Ishikawa (cell line): Measurements from ENCODE around the gene MUC5B.

Experiments used
- CEBPB ChIP-seq: IDR thresholded peaks from 2 replicates; pipeline ENCODE4 v1.6.1; 2012
- CREB1 ChIP-seq: IDR thresholded peaks from 2 replicates; pipeline ENCODE4 v1.6.1; 2012; ENCODE audit warnings: low read depth
- EGR1 ChIP-seq: IDR thresholded peaks from 2 replicates; pipeline ENCODE4 v1.6.1; 2012
- EP300 ChIP-seq: IDR thresholded peaks from 2 replicates; pipeline ENCODE4 v1.6.1; 2012; ENCODE audit warnings: borderline replicate concordance
- FOXM1 ChIP-seq: IDR thresholded peaks from 2 replicates; pipeline ENCODE4 v1.6.1; 2012; ENCODE audit warnings: low read depth, borderline replicate concordance
- NFIC ChIP-seq: IDR thresholded peaks from 2 replicates; pipeline ENCODE4 v1.6.1; 2012
- RAD21 ChIP-seq: IDR thresholded peaks from 2 replicates; pipeline ENCODE4 v1.6.1; 2012; ENCODE audit warnings: low read depth
- TAF1 ChIP-seq: IDR thresholded peaks from 2 replicates; pipeline ENCODE4 v1.6.1; 2012; ENCODE audit warnings: low read depth, mild to moderate bottlenecking
- TCF12 ChIP-seq: IDR thresholded peaks from 2 replicates; pipeline ENCODE4 v1.6.1; 2012; ENCODE audit warnings: low read depth
- TEAD4 ChIP-seq: IDR thresholded peaks from 2 replicates; pipeline ENCODE4 v1.6.1; 2012
- YY1 ChIP-seq: IDR thresholded peaks from 2 replicates; pipeline ENCODE4 v1.6.1; 2012; ENCODE audit warnings: low read depth
- ZBTB7A ChIP-seq: IDR thresholded peaks from 2 replicates; pipeline ENCODE4 v1.6.1; 2012; ENCODE audit warnings: low read depth
- TF ChIP-seq, protein P1 (sequence below): IDR thresholded peaks from 2 replicates; pipeline ENCODE4 v1.6.1; 2012; ENCODE audit warnings: low read depth, mild to moderate bottlenecking
- TF ChIP-seq, protein P2 (sequence below): IDR thresholded peaks from 2 replicates; pipeline ENCODE4 v1.6.1; 2012
- TF ChIP-seq, protein P3 (sequence below): IDR thresholded peaks from 2 replicates; pipeline ENCODE4 v1.6.1; 2012

Gene MUC5B

GRCh38 chr11:1292644-1293618 lies 70.1 kb downstream of the MUC5B start:
- TF ChIP-seq TAF1 (no peak), ZBTB7A (no peak), YY1 (no peak), TCF12 (no peak), TEAD4 (no peak), CREB1 (no peak), CEBPB (no peak), RAD21 (no peak), NFIC (no peak), EP300 (no peak), FOXM1 (no peak), EGR1 (no peak)
- TF ChIP-seq, protein P1, sequence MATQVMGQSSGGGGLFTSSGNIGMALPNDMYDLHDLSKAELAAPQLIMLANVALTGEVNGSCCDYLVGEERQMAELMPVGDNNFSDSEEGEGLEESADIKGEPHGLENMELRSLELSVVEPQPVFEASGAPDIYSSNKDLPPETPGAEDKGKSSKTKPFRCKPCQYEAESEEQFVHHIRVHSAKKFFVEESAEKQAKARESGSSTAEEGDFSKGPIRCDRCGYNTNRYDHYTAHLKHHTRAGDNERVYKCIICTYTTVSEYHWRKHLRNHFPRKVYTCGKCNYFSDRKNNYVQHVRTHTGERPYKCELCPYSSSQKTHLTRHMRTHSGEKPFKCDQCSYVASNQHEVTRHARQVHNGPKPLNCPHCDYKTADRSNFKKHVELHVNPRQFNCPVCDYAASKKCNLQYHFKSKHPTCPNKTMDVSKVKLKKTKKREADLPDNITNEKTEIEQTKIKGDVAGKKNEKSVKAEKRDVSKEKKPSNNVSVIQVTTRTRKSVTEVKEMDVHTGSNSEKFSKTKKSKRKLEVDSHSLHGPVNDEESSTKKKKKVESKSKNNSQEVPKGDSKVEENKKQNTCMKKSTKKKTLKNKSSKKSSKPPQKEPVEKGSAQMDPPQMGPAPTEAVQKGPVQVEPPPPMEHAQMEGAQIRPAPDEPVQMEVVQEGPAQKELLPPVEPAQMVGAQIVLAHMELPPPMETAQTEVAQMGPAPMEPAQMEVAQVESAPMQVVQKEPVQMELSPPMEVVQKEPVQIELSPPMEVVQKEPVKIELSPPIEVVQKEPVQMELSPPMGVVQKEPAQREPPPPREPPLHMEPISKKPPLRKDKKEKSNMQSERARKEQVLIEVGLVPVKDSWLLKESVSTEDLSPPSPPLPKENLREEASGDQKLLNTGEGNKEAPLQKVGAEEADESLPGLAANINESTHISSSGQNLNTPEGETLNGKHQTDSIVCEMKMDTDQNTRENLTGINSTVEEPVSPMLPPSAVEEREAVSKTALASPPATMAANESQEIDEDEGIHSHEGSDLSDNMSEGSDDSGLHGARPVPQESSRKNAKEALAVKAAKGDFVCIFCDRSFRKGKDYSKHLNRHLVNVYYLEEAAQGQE: no peak
- TF ChIP-seq, protein P2, sequence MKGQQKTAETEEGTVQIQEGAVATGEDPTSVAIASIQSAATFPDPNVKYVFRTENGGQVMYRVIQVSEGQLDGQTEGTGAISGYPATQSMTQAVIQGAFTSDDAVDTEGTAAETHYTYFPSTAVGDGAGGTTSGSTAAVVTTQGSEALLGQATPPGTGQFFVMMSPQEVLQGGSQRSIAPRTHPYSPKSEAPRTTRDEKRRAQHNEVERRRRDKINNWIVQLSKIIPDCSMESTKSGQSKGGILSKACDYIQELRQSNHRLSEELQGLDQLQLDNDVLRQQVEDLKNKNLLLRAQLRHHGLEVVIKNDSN: no peak
- TF ChIP-seq, protein P3, sequence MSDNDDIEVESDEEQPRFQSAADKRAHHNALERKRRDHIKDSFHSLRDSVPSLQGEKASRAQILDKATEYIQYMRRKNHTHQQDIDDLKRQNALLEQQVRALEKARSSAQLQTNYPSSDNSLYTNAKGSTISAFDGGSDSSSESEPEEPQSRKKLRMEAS: no peak

DNA sequence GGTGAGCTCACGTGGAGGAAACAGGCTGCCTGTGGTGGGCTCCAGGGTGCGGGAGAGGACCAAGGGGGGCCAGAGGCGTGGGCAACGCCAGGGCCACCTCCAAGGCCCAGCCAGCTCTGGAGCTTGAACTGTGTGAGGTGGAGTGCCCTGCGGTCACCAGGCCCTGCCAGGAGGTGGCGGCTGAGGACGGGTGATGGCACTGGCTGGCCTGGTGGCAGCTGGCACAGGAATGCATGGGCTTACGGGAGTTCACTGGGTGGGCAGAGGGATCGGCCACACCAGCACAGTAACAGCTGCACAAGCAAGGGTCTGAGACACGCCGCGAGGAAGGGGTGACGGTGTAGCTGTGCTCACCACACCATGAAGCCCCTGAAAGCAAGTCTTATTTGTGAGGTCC lies 70.8 kb downstream of the MUC5B start:
- TF ChIP-seq TCF12 (no peak), ZBTB7A (no peak), RAD21 (peak; percentile 55)

DNA sequence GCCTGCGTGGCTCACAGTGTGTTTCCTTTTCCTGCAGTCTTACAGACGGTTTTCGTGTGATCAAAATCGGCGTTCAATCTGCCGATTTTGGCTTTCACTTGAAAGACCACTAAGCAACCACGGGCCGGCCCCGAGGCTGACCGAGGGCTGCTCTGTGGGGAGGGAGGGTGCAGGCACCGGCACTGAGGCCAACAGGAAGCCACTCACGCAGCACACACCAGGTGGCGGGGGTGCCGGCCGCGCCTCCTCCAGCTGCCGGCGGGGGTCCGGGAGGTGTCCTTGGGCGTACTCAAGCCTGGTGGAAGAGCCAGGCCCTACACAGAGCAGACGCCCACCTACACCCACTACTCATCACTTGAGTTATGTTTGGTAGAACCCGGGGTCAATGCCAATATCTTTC lies 72.2 kb downstream of the MUC5B start:
- TF ChIP-seq, protein P3: no peak
- TF ChIP-seq ZBTB7A (no peak), EGR1 (no peak), TEAD4 (no peak), TAF1 (no peak), RAD21 (no peak)
- TF ChIP-seq, protein P2: no peak
- TF ChIP-seq, protein P1: no peak

DNA sequence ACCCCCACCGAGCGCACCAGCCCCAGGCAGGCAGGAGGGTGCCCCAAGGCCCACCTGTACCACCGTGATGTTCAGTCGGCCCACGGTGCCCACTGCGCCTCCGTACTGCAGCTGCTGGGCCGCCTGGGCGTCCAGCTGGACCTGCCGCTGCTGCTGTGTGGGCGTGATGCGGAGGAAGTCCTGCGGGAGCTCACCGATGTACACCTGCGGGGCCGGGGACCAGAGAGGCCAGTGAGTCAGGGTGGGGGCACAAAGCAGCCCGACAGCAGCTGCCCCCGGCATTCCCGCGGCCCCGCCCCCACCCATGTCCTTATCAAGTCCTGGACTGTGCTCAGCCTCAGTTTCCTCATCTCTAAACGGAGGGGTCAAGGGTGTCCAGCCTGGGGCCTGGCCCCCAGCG lies 72.7 kb downstream of the MUC5B start:
- TF ChIP-seq RAD21 (no peak), CEBPB (no peak), YY1 (no peak), EP300 (no peak), EGR1 (no peak), TEAD4 (no peak)
- TF ChIP-seq, protein P2: no peak
- TF ChIP-seq, protein P1: no peak
